Skeletal muscle satellite cell (primary cell): ENCODE data around the gene FAM24A.
"Not testable (repeated sequence)": the region's sequence is repeated elsewhere in the genome, so short reads cannot be mapped to it uniquely, and the experiment has no call there.

Experiments used
- H3K27me3 ChIP-seq: 2 replicates; pipeline ENCODE4 v1.7.0; 2013; ENCODE audit warnings: low read length; ENCODE audit not compliant: control insufficient read depth, insufficient read depth
- H3K36me3 ChIP-seq: 2 replicates; pipeline ENCODE4 v1.7.0; 2013; ENCODE audit warnings: mild to moderate bottlenecking, control low read depth, low read length; ENCODE audit not compliant: insufficient read depth
- H3K4me1 ChIP-seq: 2 replicates; pipeline ENCODE4 v1.7.0; 2013; ENCODE audit warnings: low read length; ENCODE audit not compliant: control insufficient read depth, insufficient read depth
- H3K4me2 ChIP-seq: 2 replicates; pipeline ENCODE4 v1.7.0; 2013; ENCODE audit warnings: mild to moderate bottlenecking, low read length
- H3K4me3 ChIP-seq: 2 replicates; pipeline ENCODE4 v1.7.0; 2013; ENCODE audit warnings: low read length
- H3K9ac ChIP-seq: 2 replicates; pipeline ENCODE4 v1.7.0; 2013; ENCODE audit warnings: mild to moderate bottlenecking, low read depth, low read length, moderate library complexity
- H3K9me3 ChIP-seq: replicated peaks from 2 replicates; pipeline ENCODE4 v1.7.0; 2013; ENCODE audit warnings: mild to moderate bottlenecking, control low read depth, low read length

The FAM24A gene

GRCh38 chr10:122878799-122879338, 31.5 kb upstream of the FAM24A start:
- Histone ChIP-seq H3K4me3 (peak overlapping the region; percentile 80), H3K4me2 (peak overlapping the region; percentile 94), H3K9me3 (no peaks in the 10 kb centered on the region), H3K36me3 (no peaks in the 10 kb centered on the region), H3K4me1 (peaks cover 26% of the 10 kb centered on the region), H3K27me3 (no peaks in the 10 kb centered on the region), H3K9ac (peak overlapping the region; percentile 78)

GRCh38 chr10:122879339-122880273, 30.8 kb upstream of the FAM24A start, which contains the start of gene FAM24B:
Gene FAM24B, minus strand, starts transcription at chr10:122879581. Its CDS starts 29,066 bp downstream, at chr10:122850515.
- no peaks in the 10 kb centered on the region for H3K27me3 ChIP-seq
- H3K9me3 ChIP-seq: no peaks in the 10 kb centered on the region
- H3K36me3 ChIP-seq: no peaks in the 10 kb centered on the region
- H3K4me2 ChIP-seq: peak within 1 kb of the TSS; percentile 94
- H3K4me3 ChIP-seq: peak within 1 kb of the TSS; percentile 80
- peak within 1 kb of the TSS; percentile 78 for H3K9ac ChIP-seq
- peaks cover 26% of the 10 kb centered on the region for H3K4me1 ChIP-seq

- no peaks in the 10 kb centered on the region for H3K9me3 ChIP-seq
- H3K4me3 ChIP-seq: no peak overlapping the region
- H3K9ac ChIP-seq: no peak overlapping the region
- H3K4me1 ChIP-seq: peaks cover 19% of the 10 kb centered on the region
- H3K4me2 ChIP-seq: no peak overlapping the region
- H3K36me3 ChIP-seq: no peaks in the 10 kb centered on the region
- no peaks in the 10 kb centered on the region for H3K27me3 ChIP-seq
These were observed 27.6 kb upstream of the FAM24A start for GRCh38 chr10:122882766-122883165.

GRCh38 chr10:122884166-122884565, 26.2 kb upstream of the FAM24A start:
- Histone ChIP-seq H3K4me2 (no peak overlapping the region), H3K9me3 (no peaks in the 10 kb centered on the region), H3K27me3 (no peaks in the 10 kb centered on the region), H3K4me1 (peaks cover 11% of the 10 kb centered on the region), H3K36me3 (no peaks in the 10 kb centered on the region), H3K4me3 (no peak overlapping the region), H3K9ac (no peak overlapping the region)

- Histone ChIP-seq H3K4me1 (no peaks in the 10 kb centered on the region), H3K27me3 (no peaks in the 10 kb centered on the region), H3K9ac (no peak overlapping the region), H3K4me2 (no peak overlapping the region), H3K9me3 (no peaks in the 10 kb centered on the region), H3K4me3 (no peak overlapping the region), H3K36me3 (no peaks in the 10 kb centered on the region)
These were observed 16.0 kb upstream of the FAM24A start for GRCh38 chr10:122894261-122894944.

GRCh38 chr10:122903861-122904260, 6.5 kb upstream of the FAM24A start:
- H3K4me1 ChIP-seq, H3K9ac ChIP-seq, H3K9me3 ChIP-seq, H3K36me3 ChIP-seq, H3K4me3 ChIP-seq, H3K27me3 ChIP-seq, H3K4me2 ChIP-seq: not testable (repeated sequence)

- H3K27me3 ChIP-seq: no peaks in the 10 kb centered on the region
- H3K4me3 ChIP-seq: no peak overlapping the region
- H3K9ac ChIP-seq: no peak overlapping the region
- H3K9me3 ChIP-seq: no peaks in the 10 kb centered on the region
- H3K4me2 ChIP-seq: no peak overlapping the region
- H3K36me3 ChIP-seq: no peaks in the 10 kb centered on the region
- no peaks in the 10 kb centered on the region for H3K4me1 ChIP-seq
These were observed 1.6 kb downstream of the FAM24A start for GRCh38 chr10:122911889-122912484.

GRCh38 chr10:122915700-122916099, 5.3 kb downstream of the FAM24A start:
- H3K9ac ChIP-seq: no peak overlapping the region
- no peaks in the 10 kb centered on the region for H3K4me1 ChIP-seq
- H3K27me3 ChIP-seq: no peaks in the 10 kb centered on the region
- no peak overlapping the region for H3K4me2 ChIP-seq
- H3K4me3 ChIP-seq: no peak overlapping the region
- H3K9me3 ChIP-seq: no peaks in the 10 kb centered on the region
- no peaks in the 10 kb centered on the region for H3K36me3 ChIP-seq

GRCh38 chr10:122930140-122930539, 19.7 kb downstream of the FAM24A start:
- Histone ChIP-seq H3K4me2 (no peak overlapping the region), H3K4me1 (no peaks in the 10 kb centered on the region), H3K9ac (no peak overlapping the region), H3K4me3 (no peak overlapping the region), H3K36me3 (peaks cover 30% of the 10 kb centered on the region), H3K27me3 (no peaks in the 10 kb centered on the region), H3K9me3 (no peaks in the 10 kb centered on the region)

- Histone ChIP-seq H3K9me3 (no peaks in the 10 kb centered on the region), H3K27me3 (no peaks in the 10 kb centered on the region), H3K4me3 (no peak overlapping the region), H3K9ac (no peak overlapping the region), H3K4me2 (no peak overlapping the region), H3K4me1 (no peaks in the 10 kb centered on the region), H3K36me3 (peaks cover 34% of the 10 kb centered on the region)
These were observed 20.9 kb downstream of the FAM24A start for GRCh38 chr10:122931088-122931906.
